Memory B cell (primary cell): Measurements from ENCODE around the gene GLB1L2.

ENCODE experiments used
- ATAC-seq: fragments of 150-1000 bp; cut with Tn5 transposase; 2 replicates; pipeline ENCODE4 v1.10.0; 2021; ENCODE audit warnings: low read depth, mild to moderate bottlenecking, moderate library complexity
- DNase-seq, 2 donors: peaks; one replicate each; pipeline ENCODE4 v3.0.0; 2022; ENCODE audit warnings: low spot score in 2 of 2
- H3K27ac Mint-ChIP-seq: one replicate; pipeline ENCODE4 v1.8.0; 2022; ENCODE audit warnings: mild to moderate bottlenecking, moderate library complexity, mixed read lengths
- H3K27me3 Mint-ChIP-seq: one replicate; pipeline ENCODE4 v1.8.0; 2022; ENCODE audit warnings: mixed read lengths
- H3K36me3 Mint-ChIP-seq: one replicate; pipeline ENCODE4 v1.8.0; 2022; ENCODE audit warnings: mild to moderate bottlenecking, mixed read lengths
- H3K4me1 Mint-ChIP-seq: one replicate; pipeline ENCODE4 v1.8.0; 2022; ENCODE audit warnings: mixed read lengths
- H3K4me3 Mint-ChIP-seq: one replicate; pipeline ENCODE4 v1.8.0; 2022; ENCODE audit warnings: mild to moderate bottlenecking, moderate library complexity, mixed read lengths
- H3K9me3 Mint-ChIP-seq: one replicate; pipeline ENCODE4 v1.8.0; 2022; ENCODE audit warnings: mixed read lengths

The GLB1L2 gene

GRCh38 chr11:134386945-134387344 lies 55.2 kb downstream of the GLB1L2 start:
- ATAC-seq, result no peak
- peaks cover 9% of the 10 kb centered on the region for H3K27me3 Mint-ChIP-seq
- DNase-seq, result no peak
- H3K36me3 Mint-ChIP-seq, result no peaks in the 10 kb centered on the region
- H3K4me1 Mint-ChIP-seq, result no peaks in the 10 kb centered on the region
- no peak overlapping the region for H3K4me3 Mint-ChIP-seq
- no peak overlapping the region for H3K27ac Mint-ChIP-seq
- H3K9me3 Mint-ChIP-seq, result no peaks in the 10 kb centered on the region

- no peak for ATAC-seq
- peaks cover 8% of the 10 kb centered on the region for H3K27me3 Mint-ChIP-seq
- H3K9me3 Mint-ChIP-seq, result no peaks in the 10 kb centered on the region
- no peak for DNase-seq
- no peaks in the 10 kb centered on the region for H3K4me1 Mint-ChIP-seq
- no peak overlapping the region for H3K4me3 Mint-ChIP-seq
- no peak overlapping the region for H3K27ac Mint-ChIP-seq
- H3K36me3 Mint-ChIP-seq, result no peaks in the 10 kb centered on the region
Measured at GRCh38 chr11:134387501-134387900, 55.7 kb downstream of the GLB1L2 start.

GRCh38 chr11:134388590-134388989 lies 56.8 kb downstream of the GLB1L2 start:
- Mint-ChIP-seq H3K4me1 (no peaks in the 10 kb centered on the region), H3K4me3 (no peak overlapping the region), H3K27me3 (peaks cover 9% of the 10 kb centered on the region), H3K36me3 (no peaks in the 10 kb centered on the region), H3K9me3 (no peaks in the 10 kb centered on the region), H3K27ac (no peak overlapping the region)
- DNase-seq (no peak), ATAC-seq (no peak)

GRCh38 chr11:134389464-134390180 lies 57.8 kb downstream of the GLB1L2 start:
- Mint-ChIP-seq H3K27me3 (peaks cover 13% of the 10 kb centered on the region), H3K4me3 (no peak overlapping the region), H3K4me1 (no peaks in the 10 kb centered on the region), H3K27ac (no peak overlapping the region), H3K9me3 (no peaks in the 10 kb centered on the region), H3K36me3 (no peaks in the 10 kb centered on the region)
- ATAC-seq, result no peak
- no peak for DNase-seq

GRCh38 chr11:134390706-134391569 lies 59.1 kb downstream of the GLB1L2 start:
- no peaks in the 10 kb centered on the region for H3K4me1 Mint-ChIP-seq
- peaks cover 13% of the 10 kb centered on the region for H3K27me3 Mint-ChIP-seq
- H3K4me3 Mint-ChIP-seq, result no peak overlapping the region
- no peak overlapping the region for H3K27ac Mint-ChIP-seq
- no peaks in the 10 kb centered on the region for H3K9me3 Mint-ChIP-seq
- no peaks in the 10 kb centered on the region for H3K36me3 Mint-ChIP-seq
- DNase-seq (no peak), ATAC-seq (no peak)

GRCh38 chr11:134391656-134392055 lies 59.9 kb downstream of the GLB1L2 start:
- peaks cover 13% of the 10 kb centered on the region for H3K27me3 Mint-ChIP-seq
- H3K4me1 Mint-ChIP-seq, result no peaks in the 10 kb centered on the region

GRCh38 chr11:134392953-134393615 lies 61.3 kb downstream of the GLB1L2 start:
- Mint-ChIP-seq H3K27ac (no peak overlapping the region), H3K9me3 (no peaks in the 10 kb centered on the region), H3K4me1 (no peaks in the 10 kb centered on the region), H3K4me3 (no peak overlapping the region), H3K27me3 (peaks cover 16% of the 10 kb centered on the region), H3K36me3 (no peaks in the 10 kb centered on the region)
- no peak for ATAC-seq
- DNase-seq, result no peak

More at GRCh38 chr11:134391656-134392055, 59.9 kb downstream of the GLB1L2 start:
- Mint-ChIP-seq H3K36me3 (no peaks in the 10 kb centered on the region), H3K9me3 (no peaks in the 10 kb centered on the region), H3K27ac (no peak overlapping the region), H3K4me3 (no peak overlapping the region)
- ATAC-seq (no peak), DNase-seq (no peak)

GRCh38 chr11:134393638-134394037 lies 61.9 kb downstream of the GLB1L2 start:
- no peak for DNase-seq
- H3K36me3 Mint-ChIP-seq, result no peaks in the 10 kb centered on the region
- H3K9me3 Mint-ChIP-seq, result no peaks in the 10 kb centered on the region
- H3K27ac Mint-ChIP-seq, result no peak overlapping the region
- H3K4me1 Mint-ChIP-seq, result no peaks in the 10 kb centered on the region
- no peak overlapping the region for H3K4me3 Mint-ChIP-seq
- no peak for ATAC-seq
- H3K27me3 Mint-ChIP-seq, result peaks cover 16% of the 10 kb centered on the region

- Mint-ChIP-seq H3K27me3 (peaks cover 16% of the 10 kb centered on the region), H3K4me1 (no peaks in the 10 kb centered on the region), H3K27ac (no peak overlapping the region), H3K36me3 (no peaks in the 10 kb centered on the region), H3K4me3 (no peak overlapping the region), H3K9me3 (no peaks in the 10 kb centered on the region)
- DNase-seq (no peak), ATAC-seq (no peak)
Measured at GRCh38 chr11:134394311-134394710, 62.5 kb downstream of the GLB1L2 start.

GRCh38 chr11:134395002-134395401 lies 63.2 kb downstream of the GLB1L2 start:
- Mint-ChIP-seq H3K27ac (no peak overlapping the region), H3K27me3 (peaks cover 16% of the 10 kb centered on the region), H3K4me3 (no peak overlapping the region), H3K36me3 (no peaks in the 10 kb centered on the region), H3K9me3 (no peaks in the 10 kb centered on the region), H3K4me1 (no peaks in the 10 kb centered on the region)
- DNase-seq, result no peak
- no peak for ATAC-seq

- DNase-seq (no peak), ATAC-seq (no peak)
- no peaks in the 10 kb centered on the region for H3K9me3 Mint-ChIP-seq
- H3K27ac Mint-ChIP-seq, result no peak overlapping the region
- H3K36me3 Mint-ChIP-seq, result no peaks in the 10 kb centered on the region
- H3K27me3 Mint-ChIP-seq, result peaks cover 17% of the 10 kb centered on the region
- H3K4me1 Mint-ChIP-seq, result no peaks in the 10 kb centered on the region
- H3K4me3 Mint-ChIP-seq, result no peak overlapping the region
Measured at GRCh38 chr11:134397304-134398078, 65.7 kb downstream of the GLB1L2 start.

- no peak overlapping the region for H3K27ac Mint-ChIP-seq
- H3K36me3 Mint-ChIP-seq, result no peaks in the 10 kb centered on the region
- no peak for ATAC-seq
- DNase-seq, result no peak
- H3K4me1 Mint-ChIP-seq, result no peaks in the 10 kb centered on the region
- H3K9me3 Mint-ChIP-seq, result no peaks in the 10 kb centered on the region
- H3K4me3 Mint-ChIP-seq, result no peak overlapping the region
- peaks cover 17% of the 10 kb centered on the region for H3K27me3 Mint-ChIP-seq
Measured at GRCh38 chr11:134398079-134398444, 66.3 kb downstream of the GLB1L2 start.

- DNase-seq (no peak), ATAC-seq (no peak)
- H3K4me1 Mint-ChIP-seq, result no peaks in the 10 kb centered on the region
- H3K9me3 Mint-ChIP-seq, result no peaks in the 10 kb centered on the region
- H3K36me3 Mint-ChIP-seq, result no peaks in the 10 kb centered on the region
- peaks cover 16% of the 10 kb centered on the region for H3K27me3 Mint-ChIP-seq
- H3K27ac Mint-ChIP-seq, result no peak overlapping the region
- H3K4me3 Mint-ChIP-seq, result no peak overlapping the region
Measured at GRCh38 chr11:134398644-134399292, 67.0 kb downstream of the GLB1L2 start.
